ENCODE data around the gene ETFB. TPM values are rescaled to one million over a fixed set of nuclear protein-coding genes. Genes with fewer than 3 reads are reported as not detected.

The ETFB gene
- total and polyA plus RNA-seq, 10 of the 15 experiments (the other 5 are each of a cell fraction or from before 2014, with no cell fraction given) = 15.1 to 166 (median 87.8) TPM

DNA sequence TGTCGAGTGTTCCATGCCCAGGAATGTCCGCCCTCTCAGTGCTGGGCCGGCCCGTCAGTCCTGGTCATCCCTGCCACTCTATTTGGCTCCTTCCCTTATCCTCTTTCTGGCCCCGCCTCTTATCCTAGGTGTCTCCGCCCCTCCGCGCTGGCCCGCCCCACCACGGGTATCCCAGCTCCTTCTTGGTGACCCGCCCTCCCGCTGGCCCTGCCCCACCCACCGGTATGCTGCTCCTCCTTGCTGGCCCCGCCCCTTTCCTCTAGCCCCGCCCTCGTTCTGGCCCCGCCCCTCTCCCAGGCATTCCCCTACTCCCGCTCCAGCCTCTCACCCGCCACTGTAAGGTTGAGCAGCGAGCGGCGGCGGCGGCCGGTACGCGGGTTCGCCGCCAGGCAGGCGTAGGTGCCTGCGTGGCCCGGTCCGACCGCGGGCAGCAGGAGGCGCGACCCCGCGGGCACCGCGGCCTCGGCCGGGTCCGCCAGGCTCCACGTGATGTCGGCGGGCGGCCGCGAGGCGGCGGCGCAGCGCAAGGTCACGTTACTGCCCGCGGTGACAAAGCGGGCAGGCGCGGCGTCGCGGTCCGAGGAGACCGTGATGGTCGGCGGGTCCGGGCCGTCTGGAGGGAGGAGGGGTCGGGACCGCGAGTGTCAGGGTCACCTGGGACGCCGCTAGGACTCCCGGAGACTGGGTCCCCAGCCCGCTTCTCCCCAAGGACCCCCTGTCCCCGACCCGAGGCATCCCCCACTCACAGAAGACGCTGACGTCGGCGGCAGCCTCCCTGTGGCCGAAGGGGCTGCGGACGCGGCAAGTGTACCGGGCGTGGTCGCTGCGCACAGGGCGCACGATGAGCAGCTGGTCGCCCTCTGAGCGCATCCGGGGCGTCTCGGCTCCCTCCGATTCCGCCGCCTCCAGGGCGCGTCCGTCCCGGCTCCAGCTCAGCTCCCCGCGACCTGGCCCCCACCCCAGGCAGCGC lies 26.2 kb downstream of the ETFB start (continued):
- TF ChIP-seq GATAD2B (conservative IDR thresholded peaks at IDR 0.05; ENCODE audit: low read depth) (peak; percentile 93), CHD4 (IDR thresholded peaks at IDR 0.05) (no peak), MEF2A (IDR thresholded peaks at IDR 0.05; ENCODE audit: insufficient read depth, low read depth, low read length) (no peak), RCOR1 (conservative IDR thresholded peaks at IDR 0.05; ENCODE audit: low read depth, low read length) (no peak), LARP7 (IDR thresholded peaks at IDR 0.05) (peak; percentile 90), CEBPB (IDR thresholded peaks at IDR 0.05; ENCODE audit: borderline replicate concordance in 1 of 2, low read depth in 2 of 2, low read length in 2 of 2) (no peak), SMC3 (IDR thresholded peaks at IDR 0.05; ENCODE audit: borderline replicate concordance, low read length) (peak; percentile 22; the same call in 1 of the 2 replicates), MTA3 (IDR thresholded peaks at IDR 0.05; ENCODE audit: borderline replicate concordance, low read length) (no peak), CBX5 (IDR thresholded peaks at IDR 0.05; ENCODE audit: low read depth) (no peak), SP1 (IDR thresholded peaks at IDR 0.05; ENCODE audit: low read depth, low read length) (peak; percentile 7), HDAC2 (IDR thresholded peaks at IDR 0.05) (no peak), ETV6 (conservative IDR thresholded peaks at IDR 0.05 in 1 of 2, IDR thresholded peaks at IDR 0.05 in 1 of 2; ENCODE audit: borderline replicate concordance in 1 of 2, low read depth in 1 of 2) (no peak), ASH2L (IDR thresholded peaks at IDR 0.05; ENCODE audit: borderline replicate concordance, low read depth) (no peak), ZNF384 (IDR thresholded peaks at IDR 0.05; ENCODE audit: borderline replicate concordance, low read depth, low read length) (no peak)
- TF ChIP-seq, protein P1, sequence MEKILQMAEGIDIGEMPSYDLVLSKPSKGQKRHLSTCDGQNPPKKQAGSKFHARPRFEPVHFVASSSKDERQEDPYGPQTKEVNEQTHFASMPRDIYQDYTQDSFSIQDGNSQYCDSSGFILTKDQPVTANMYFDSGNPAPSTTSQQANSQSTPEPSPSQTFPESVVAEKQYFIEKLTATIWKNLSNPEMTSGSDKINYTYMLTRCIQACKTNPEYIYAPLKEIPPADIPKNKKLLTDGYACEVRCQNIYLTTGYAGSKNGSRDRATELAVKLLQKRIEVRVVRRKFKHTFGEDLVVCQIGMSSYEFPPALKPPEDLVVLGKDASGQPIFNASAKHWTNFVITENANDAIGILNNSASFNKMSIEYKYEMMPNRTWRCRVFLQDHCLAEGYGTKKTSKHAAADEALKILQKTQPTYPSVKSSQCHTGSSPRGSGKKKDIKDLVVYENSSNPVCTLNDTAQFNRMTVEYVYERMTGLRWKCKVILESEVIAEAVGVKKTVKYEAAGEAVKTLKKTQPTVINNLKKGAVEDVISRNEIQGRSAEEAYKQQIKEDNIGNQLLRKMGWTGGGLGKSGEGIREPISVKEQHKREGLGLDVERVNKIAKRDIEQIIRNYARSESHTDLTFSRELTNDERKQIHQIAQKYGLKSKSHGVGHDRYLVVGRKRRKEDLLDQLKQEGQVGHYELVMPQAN (conservative IDR thresholded peaks at IDR 0.05) = peak; percentile 69; the same call in 1 of the 2 replicates
- TF ChIP-seq, protein P2, sequence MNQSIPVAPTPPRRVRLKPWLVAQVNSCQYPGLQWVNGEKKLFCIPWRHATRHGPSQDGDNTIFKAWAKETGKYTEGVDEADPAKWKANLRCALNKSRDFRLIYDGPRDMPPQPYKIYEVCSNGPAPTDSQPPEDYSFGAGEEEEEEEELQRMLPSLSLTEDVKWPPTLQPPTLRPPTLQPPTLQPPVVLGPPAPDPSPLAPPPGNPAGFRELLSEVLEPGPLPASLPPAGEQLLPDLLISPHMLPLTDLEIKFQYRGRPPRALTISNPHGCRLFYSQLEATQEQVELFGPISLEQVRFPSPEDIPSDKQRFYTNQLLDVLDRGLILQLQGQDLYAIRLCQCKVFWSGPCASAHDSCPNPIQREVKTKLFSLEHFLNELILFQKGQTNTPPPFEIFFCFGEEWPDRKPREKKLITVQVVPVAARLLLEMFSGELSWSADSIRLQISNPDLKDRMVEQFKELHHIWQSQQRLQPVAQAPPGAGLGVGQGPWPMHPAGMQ (IDR thresholded peaks at IDR 0.05; ENCODE audit: borderline replicate concordance) = no peak
- TF ChIP-seq, protein P3, sequence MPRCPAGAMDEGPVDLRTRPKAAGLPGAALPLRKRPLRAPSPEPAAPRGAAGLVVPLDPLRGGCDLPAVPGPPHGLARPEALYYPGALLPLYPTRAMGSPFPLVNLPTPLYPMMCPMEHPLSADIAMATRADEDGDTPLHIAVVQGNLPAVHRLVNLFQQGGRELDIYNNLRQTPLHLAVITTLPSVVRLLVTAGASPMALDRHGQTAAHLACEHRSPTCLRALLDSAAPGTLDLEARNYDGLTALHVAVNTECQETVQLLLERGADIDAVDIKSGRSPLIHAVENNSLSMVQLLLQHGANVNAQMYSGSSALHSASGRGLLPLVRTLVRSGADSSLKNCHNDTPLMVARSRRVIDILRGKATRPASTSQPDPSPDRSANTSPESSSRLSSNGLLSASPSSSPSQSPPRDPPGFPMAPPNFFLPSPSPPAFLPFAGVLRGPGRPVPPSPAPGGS (IDR thresholded peaks at IDR 0.05; ENCODE audit: borderline replicate concordance, insufficient read depth, low read depth, low read length, poor library complexity, severe bottlenecking) = no peak
- TF ChIP-seq, protein P4, sequence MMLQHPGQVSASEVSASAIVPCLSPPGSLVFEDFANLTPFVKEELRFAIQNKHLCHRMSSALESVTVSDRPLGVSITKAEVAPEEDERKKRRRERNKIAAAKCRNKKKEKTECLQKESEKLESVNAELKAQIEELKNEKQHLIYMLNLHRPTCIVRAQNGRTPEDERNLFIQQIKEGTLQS (IDR thresholded peaks at IDR 0.05; ENCODE audit: borderline replicate concordance, extremely low read depth, low read depth, low read length) = peak; percentile 59; the same call in 1 of the 2 replicates
- TF ChIP-seq, protein P5, sequence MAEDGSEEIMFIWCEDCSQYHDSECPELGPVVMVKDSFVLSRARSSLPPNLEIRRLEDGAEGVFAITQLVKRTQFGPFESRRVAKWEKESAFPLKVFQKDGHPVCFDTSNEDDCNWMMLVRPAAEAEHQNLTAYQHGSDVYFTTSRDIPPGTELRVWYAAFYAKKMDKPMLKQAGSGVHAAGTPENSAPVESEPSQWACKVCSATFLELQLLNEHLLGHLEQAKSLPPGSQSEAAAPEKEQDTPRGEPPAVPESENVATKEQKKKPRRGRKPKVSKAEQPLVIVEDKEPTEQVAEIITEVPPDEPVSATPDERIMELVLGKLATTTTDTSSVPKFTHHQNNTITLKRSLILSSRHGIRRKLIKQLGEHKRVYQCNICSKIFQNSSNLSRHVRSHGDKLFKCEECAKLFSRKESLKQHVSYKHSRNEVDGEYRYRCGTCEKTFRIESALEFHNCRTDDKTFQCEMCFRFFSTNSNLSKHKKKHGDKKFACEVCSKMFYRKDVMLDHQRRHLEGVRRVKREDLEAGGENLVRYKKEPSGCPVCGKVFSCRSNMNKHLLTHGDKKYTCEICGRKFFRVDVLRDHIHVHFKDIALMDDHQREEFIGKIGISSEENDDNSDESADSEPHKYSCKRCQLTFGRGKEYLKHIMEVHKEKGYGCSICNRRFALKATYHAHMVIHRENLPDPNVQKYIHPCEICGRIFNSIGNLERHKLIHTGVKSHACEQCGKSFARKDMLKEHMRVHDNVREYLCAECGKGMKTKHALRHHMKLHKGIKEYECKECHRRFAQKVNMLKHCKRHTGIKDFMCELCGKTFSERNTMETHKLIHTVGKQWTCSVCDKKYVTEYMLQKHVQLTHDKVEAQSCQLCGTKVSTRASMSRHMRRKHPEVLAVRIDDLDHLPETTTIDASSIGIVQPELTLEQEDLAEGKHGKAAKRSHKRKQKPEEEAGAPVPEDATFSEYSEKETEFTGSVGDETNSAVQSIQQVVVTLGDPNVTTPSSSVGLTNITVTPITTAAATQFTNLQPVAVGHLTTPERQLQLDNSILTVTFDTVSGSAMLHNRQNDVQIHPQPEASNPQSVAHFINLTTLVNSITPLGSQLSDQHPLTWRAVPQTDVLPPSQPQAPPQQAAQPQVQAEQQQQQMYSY (CRISPR knock-in tag; IDR thresholded peaks at IDR 0.05) = no peak
